ENCODE results near the gene SMC3. TPM values are rescaled to one million over a fixed set of nuclear protein-coding genes. Genes with fewer than 3 reads are reported as not detected.

Gene SMC3
- total RNA-seq, 1 donor from 2014 or later = 39.8 TPM

DNA sequence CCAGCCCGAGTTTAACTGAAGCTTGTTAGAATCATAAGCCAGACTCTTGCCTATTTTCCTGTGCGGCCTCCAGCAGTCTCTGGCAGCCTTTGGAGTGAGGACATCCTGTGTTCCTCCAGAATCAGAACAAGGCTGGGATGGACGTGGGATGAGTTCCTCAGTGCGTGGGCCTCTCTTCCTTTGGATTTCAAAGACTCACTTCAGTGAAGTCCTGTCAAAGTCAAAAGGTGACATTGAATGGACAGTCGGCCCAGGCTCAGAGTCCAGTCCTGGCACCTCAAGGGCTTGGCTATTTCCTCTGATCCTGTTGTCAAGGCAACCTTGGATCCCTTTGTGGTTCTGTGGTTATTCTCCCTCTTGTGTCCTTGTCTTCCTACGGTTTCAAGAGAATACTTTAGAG, 21.4 kb upstream of the SMC3 start:
- H3K4me3 Mint-ChIP-seq (ENCODE audit: unreplicated experiment) = no peak overlapping the region
- no peak for DNase-seq (ENCODE audit: extremely low spot score, unreplicated experiment)
- H3K27ac Mint-ChIP-seq (ENCODE audit: unreplicated experiment) = no peak overlapping the region
- TF ChIP-seq, protein P1, sequence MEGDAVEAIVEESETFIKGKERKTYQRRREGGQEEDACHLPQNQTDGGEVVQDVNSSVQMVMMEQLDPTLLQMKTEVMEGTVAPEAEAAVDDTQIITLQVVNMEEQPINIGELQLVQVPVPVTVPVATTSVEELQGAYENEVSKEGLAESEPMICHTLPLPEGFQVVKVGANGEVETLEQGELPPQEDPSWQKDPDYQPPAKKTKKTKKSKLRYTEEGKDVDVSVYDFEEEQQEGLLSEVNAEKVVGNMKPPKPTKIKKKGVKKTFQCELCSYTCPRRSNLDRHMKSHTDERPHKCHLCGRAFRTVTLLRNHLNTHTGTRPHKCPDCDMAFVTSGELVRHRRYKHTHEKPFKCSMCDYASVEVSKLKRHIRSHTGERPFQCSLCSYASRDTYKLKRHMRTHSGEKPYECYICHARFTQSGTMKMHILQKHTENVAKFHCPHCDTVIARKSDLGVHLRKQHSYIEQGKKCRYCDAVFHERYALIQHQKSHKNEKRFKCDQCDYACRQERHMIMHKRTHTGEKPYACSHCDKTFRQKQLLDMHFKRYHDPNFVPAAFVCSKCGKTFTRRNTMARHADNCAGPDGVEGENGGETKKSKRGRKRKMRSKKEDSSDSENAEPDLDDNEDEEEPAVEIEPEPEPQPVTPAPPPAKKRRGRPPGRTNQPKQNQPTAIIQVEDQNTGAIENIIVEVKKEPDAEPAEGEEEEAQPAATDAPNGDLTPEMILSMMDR (IDR thresholded peaks at IDR 0.05) = no peak
- peaks cover 5% of the 10 kb centered on the region for H3K4me1 Mint-ChIP-seq (ENCODE audit: unreplicated experiment)
- no peaks in the 10 kb centered on the region for H3K36me3 Mint-ChIP-seq (ENCODE audit: unreplicated experiment)
- H3K27me3 Mint-ChIP-seq (ENCODE audit: unreplicated experiment) = peaks cover 19% of the 10 kb centered on the region
- H3K9me3 Mint-ChIP-seq (ENCODE audit: unreplicated experiment) = no peaks in the 10 kb centered on the region

DNA sequence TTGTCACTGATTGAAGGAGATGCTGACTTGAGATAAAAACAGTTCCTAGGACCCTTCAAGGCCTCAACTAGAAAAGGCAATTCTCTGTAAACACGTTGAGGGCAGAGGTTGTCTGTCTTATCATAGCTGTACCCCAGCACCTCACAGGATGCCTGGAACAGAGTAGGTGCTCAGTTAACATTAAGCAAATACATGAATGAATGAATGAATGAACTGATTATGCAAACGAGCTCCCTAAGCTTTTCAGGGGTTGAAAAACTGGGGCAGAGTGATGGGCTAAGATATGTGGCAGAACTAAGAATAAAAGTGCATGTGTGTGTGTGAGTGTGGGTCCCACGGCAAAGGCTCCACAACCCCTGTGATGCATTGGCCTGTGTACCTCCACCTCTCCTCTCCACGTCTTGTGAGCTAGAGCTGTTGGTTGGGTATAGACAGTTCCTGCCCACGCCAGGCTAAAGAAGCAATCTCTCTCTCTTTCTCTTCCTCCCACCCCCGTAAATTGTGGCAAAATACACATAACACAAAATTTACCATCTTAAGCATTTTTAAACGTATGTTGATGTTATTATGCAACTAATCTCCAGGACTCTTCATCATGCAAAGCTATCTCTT, 20.9 kb upstream of the SMC3 start:
- peaks cover 5% of the 10 kb centered on the region for H3K4me1 Mint-ChIP-seq (ENCODE audit: unreplicated experiment)
- no peaks in the 10 kb centered on the region for H3K36me3 Mint-ChIP-seq (ENCODE audit: unreplicated experiment)
- peaks cover 23% of the 10 kb centered on the region for H3K27me3 Mint-ChIP-seq (ENCODE audit: unreplicated experiment)
- no peak overlapping the region for H3K27ac Mint-ChIP-seq (ENCODE audit: unreplicated experiment)
- no peaks in the 10 kb centered on the region for H3K9me3 Mint-ChIP-seq (ENCODE audit: unreplicated experiment)
- TF ChIP-seq, protein P1 (IDR thresholded peaks at IDR 0.05) = no peak
- H3K4me3 Mint-ChIP-seq (ENCODE audit: unreplicated experiment) = no peak overlapping the region
- DNase-seq (ENCODE audit: extremely low spot score, unreplicated experiment) = no peak

DNA sequence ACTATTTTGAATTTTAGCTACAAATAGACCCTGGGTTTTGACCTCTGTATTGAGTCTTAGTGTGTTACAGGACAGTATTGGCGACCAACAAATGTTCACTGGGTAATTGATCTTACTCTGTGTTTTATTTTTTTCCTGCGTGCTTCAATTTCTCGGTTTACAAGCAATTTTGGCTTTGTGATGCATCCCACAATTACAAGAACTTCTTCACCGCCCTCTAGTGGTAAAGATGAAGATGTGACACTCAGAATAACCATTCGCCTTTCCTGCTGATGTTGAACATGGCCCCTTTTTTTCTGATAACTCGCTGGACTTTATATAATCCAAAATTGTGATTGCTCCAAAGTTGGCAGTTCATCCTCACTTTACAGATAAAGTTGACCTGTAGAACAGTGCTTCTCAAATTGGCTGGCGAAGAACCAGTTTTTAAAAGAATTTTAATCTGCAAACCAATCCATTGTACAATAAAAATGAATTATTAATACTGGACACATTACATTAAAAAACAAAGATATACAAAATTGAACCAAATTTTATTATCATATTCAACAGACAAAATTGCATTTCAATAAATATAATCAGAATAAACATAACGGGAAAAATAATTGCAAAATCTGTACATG, 20.2 kb upstream of the SMC3 start:
- Mint-ChIP-seq H3K9me3 (ENCODE audit: unreplicated experiment) (no peaks in the 10 kb centered on the region), H3K4me3 (ENCODE audit: unreplicated experiment) (no peak overlapping the region), H3K36me3 (ENCODE audit: unreplicated experiment) (no peaks in the 10 kb centered on the region), H3K4me1 (ENCODE audit: unreplicated experiment) (peaks cover 5% of the 10 kb centered on the region), H3K27ac (ENCODE audit: unreplicated experiment) (no peak overlapping the region), H3K27me3 (ENCODE audit: unreplicated experiment) (peaks cover 28% of the 10 kb centered on the region)
- no peak for DNase-seq (ENCODE audit: extremely low spot score, unreplicated experiment)
- TF ChIP-seq, protein P1 (IDR thresholded peaks at IDR 0.05) = peak; percentile 88

DNA sequence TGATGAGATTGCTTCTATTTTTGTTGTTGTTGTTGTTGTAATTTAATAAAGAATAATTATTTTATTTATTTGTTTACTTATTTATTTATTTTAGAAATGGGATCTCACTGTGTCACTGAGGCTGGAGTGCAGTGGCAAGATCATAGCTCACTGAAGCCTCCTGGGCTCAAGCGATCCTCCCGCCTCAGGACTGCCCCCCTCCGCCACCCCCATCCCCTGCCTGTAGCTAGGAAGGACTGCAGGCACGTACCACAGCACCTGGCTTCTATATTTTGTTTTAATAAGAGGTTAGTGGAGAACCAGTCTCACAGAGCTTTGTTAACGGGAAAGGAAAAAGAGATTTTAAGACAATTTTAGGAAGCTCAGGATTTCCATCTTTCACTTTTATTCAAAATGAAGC, 19.5 kb upstream of the SMC3 start:
- H3K27ac Mint-ChIP-seq (ENCODE audit: unreplicated experiment) = no peak overlapping the region
- no peaks in the 10 kb centered on the region for H3K36me3 Mint-ChIP-seq (ENCODE audit: unreplicated experiment)
- H3K27me3 Mint-ChIP-seq (ENCODE audit: unreplicated experiment) = peaks cover 28% of the 10 kb centered on the region
- DNase-seq (ENCODE audit: extremely low spot score, unreplicated experiment) = no peak
- no peaks in the 10 kb centered on the region for H3K9me3 Mint-ChIP-seq (ENCODE audit: unreplicated experiment)
- peaks cover 5% of the 10 kb centered on the region for H3K4me1 Mint-ChIP-seq (ENCODE audit: unreplicated experiment)
- no peak overlapping the region for H3K4me3 Mint-ChIP-seq (ENCODE audit: unreplicated experiment)
- TF ChIP-seq, protein P1 (IDR thresholded peaks at IDR 0.05) = no peak

DNA sequence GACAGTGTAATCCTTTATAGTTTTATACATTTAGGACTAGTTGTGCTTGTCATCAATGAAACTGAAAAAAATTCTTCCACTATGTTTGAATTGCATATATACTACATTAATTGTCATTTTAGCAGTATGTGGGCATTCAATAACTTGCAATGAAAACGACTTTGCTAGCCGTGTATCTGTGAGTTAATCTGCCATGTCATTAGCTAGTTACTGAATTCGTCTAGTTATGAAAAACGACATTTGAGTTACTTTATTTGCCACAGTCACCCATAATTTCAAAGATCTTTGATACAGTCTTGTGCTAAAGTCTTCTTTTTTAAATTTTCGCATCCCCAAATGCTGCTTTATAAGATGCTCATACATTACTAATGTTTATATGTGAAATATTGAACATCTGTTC, 18.3 kb upstream of the SMC3 start:
- no peak for DNase-seq (ENCODE audit: extremely low spot score, unreplicated experiment)
- Mint-ChIP-seq H3K4me3 (ENCODE audit: unreplicated experiment) (no peak overlapping the region), H3K4me1 (ENCODE audit: unreplicated experiment) (peaks cover 5% of the 10 kb centered on the region), H3K36me3 (ENCODE audit: unreplicated experiment) (no peaks in the 10 kb centered on the region), H3K27ac (ENCODE audit: unreplicated experiment) (no peak overlapping the region), H3K9me3 (ENCODE audit: unreplicated experiment) (no peaks in the 10 kb centered on the region), H3K27me3 (ENCODE audit: unreplicated experiment) (peaks cover 28% of the 10 kb centered on the region)
- TF ChIP-seq, protein P1 (IDR thresholded peaks at IDR 0.05) = no peak
